NCI-H460 (cell line): Measurements from ENCODE around the gene C6orf141. TPM values are rescaled to one million over a fixed set of nuclear protein-coding genes. Genes with fewer than 3 reads are reported as not detected.
"Not testable (repeated sequence)": the region's sequence is repeated elsewhere in the genome, so short reads cannot be mapped to it uniquely, and the experiment has no call there.

Experiments used
- DNase-seq: peaks from one replicate; pipeline ENCODE4 v3.0.0-alpha.2; 2016; ENCODE audit warnings: low read depth; ENCODE audit errors: extremely low read depth
- total RNA-seq: library from RNA; depleted of rRNA; stranded (reverse); fragments of >200 nt; shearing (Covaris generic); gene quantifications from 2 replicates; pipeline ENCODE4 v1.2.3, GENCODE V29; 2014; rRNA removed

The C6orf141 gene
- total RNA-seq, 1 experiment from 2014 or later, result 0.47 TPM

DNA sequence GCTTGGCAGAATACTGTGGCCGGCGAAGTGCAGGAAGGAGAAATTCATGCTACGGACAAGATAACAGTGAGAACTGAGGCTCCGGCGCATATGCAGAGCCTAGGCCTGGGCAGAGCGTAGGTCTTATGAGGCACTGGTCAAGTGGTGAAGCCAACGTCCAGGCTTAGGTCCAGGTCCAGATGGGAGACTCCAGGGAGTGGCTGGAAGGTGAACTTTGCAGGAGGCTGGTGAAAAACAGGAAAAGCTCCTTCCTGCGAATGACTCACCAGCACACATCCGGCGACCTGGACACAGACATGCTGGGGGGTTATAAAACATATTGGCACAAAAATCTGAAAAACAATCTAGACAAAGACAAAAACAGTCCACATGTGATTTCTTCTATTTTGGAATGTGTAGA lies 15.4 kb downstream of the C6orf141 start:
- DNase-seq, result no peak

DNA sequence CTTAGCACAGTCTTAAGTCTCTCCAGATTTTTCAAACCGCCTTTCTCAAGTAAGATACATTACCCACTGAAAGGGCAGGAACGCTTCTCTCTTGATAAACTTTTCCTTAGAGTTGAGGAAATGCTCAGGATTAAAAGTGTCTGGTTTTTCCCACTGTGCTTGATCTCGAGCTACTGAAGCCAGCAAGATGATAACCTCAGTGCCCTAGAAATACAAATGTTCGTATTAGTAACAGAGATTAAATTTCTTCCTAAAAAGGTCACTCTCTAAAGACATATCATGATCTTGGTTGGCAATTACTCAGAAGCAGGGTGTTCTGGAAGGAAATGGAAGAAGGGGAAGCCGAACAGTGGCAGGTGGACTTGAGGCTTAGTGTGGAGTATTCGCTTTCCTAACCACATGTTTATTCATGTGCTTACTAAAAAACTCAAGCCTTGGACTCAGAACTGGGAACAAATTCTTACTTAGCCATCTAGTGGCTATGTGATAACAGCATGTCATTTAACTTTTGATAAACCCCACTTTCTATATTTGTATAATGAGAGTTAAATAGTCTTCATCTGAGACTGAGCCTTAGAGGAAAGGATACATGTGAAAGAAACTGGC lies 20.1 kb downstream of the C6orf141 start:
- DNase-seq, result no peak

DNA sequence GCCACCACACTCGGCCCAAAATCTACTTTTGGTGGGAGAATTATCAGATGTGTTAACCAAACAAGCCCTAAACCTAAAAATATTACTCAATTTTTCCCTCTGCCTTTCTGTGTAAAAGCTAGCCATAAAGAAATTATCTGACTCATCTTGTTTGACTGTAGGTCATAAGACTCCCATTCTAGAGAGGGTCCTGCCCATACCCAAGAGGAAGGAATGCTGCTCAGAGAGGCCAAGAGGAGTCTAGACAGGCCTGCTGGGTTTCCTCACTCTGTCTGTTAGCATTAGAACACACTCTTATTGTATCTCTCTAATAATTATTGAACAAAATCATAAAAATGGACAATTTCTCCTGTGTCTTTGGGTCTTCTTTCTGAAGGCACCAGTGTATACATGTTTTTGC lies 26.1 kb downstream of the C6orf141 start:
- DNase-seq, result no peak

DNA sequence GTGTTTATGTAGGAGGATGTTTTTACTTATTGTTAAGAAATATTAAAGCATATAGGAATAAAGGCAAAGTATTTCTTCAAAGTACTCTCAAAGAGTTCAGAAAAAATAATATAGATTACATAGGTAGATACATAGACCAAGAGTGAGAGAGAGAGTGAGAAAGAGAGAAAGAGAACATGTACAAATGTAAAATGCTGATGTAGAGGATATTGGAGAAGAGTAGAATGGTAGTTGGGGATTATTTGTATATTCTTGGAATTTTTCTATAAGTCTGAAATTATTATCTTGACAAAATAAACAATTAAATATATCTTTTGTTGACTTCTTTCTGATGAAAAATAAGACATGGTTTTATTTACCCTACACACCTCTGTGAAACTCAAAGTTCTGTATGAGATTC lies 29.2 kb downstream of the C6orf141 start:
- no peak for DNase-seq

DNA sequence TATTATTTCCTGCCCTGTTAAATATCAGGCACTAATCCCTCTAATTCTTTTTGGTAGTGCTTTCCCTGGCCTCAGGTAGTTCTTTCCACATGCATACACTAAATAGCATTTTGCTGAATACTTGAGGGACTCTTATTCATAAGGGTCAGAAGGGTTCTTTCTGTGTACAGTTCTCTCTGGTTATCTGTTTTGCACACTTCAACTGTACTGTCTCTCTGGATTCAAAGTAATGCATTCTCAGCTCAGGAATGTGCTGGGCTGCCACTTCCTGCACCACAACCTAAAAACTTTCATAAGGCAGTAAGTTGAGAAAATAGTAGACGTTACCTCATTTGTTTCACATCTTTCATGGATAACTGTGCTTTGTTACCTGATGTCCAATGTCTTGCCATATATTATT lies 32.1 kb downstream of the C6orf141 start:
- no peak for DNase-seq

DNA sequence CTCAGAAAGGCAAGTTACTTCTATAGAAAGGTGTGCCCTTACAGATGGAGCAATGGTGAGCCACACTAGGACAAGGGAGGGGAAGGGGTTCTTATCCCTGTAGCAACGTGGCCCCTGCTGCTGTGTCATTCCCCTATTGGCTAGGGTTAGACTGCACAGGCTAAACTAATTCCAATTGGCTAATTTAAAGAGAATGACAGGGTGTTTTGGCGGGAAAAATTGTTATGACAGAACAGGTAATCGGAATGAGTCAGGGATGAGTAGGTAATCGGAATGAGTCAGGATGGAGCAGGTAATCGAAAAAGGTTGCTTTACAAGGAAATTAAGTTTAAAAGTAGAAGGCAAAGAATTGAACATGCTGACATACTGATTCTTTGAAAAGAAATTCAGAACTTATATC lies 36.8 kb downstream of the C6orf141 start:
- not testable (repeated sequence) for DNase-seq

Other genes starting within 250 kb of the C6orf141 start
- gene MMUT, start 87.4 kb upstream of the C6orf141 start, total RNA-seq, result 7.1 and 7.5 TPM in 2 replicates
- gene CENPQ, start 87.3 kb upstream of the C6orf141 start, total RNA-seq, result 6.9 and 8.6 TPM in 2 replicates
- gene GLYATL3, start 50.7 kb upstream of the C6orf141 start, total RNA-seq, result not detected in 2 replicates
- not detected in 2 replicates for gene RHAG, start 86.2 kb downstream of the C6orf141 start, total RNA-seq
- gene CRISP2, start 162.9 kb downstream of the C6orf141 start, total RNA-seq, result 0.12 TPM in 1 of 2 replicates, not detected in the other
- gene CRISP3, start 193.7 kb downstream of the C6orf141 start, total RNA-seq, result not detected in 2 replicates
- gene PGK2, start 236.6 kb downstream of the C6orf141 start, total RNA-seq, result not detected in 2 replicates